ENCODE results near the gene DOK6.

Gene DOK6

DNA sequence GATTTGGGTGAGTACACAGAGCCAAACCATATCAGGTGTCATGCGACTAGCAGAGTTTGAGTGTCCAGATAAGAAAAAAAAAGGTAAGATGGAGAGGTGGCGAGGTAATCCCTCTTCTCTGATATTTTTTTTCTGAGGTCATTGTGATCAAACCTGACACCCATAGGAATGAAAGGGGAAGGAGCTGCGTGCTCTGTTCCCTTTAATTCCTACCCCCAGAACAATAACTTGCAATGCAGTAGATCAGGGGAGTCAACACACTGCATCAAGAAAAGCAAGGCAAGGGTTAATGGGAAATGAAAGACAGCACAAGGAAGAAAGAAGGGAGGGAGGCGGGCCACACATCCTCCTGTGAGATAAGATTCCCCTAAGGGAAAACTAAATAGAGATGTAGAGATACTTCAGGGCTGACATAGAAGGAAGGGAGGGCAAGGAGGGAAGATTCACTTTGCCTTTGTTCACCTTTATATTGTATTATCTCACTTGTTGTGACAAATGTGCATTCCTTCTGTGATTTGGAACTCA lies 414.2 kb downstream of the DOK6 start:
- Histone ChIP-seq H3K4ac (ENCODE audit: low read depth, low read length) (no peak overlapping the region), H3K4me3 (ENCODE audit: low read depth, low read length) (no peak overlapping the region), H3K18ac (ENCODE audit: low read length) (no peak overlapping the region), H3K9me3 (ENCODE audit: insufficient read depth, low read depth, low read length) (no peaks in the 10 kb centered on the region), H2AK5ac (ENCODE audit: low read length) (no peak overlapping the region), H3K4me2 (ENCODE audit: low read length) (no peak overlapping the region), H3K36me3 (ENCODE audit: control insufficient read depth in 1 of 2, insufficient read depth in 2 of 2, low read length in 2 of 2) (no peaks in the 10 kb centered on the region), H3K4me1 (ENCODE audit: control insufficient read depth in 1 of 2, insufficient read depth in 2 of 2, low read length in 2 of 2) (peaks cover 0 to 8% of the 10 kb centered on the region in 2 experiments), H3K27me3 (ENCODE audit: insufficient read depth, low read length) (no peaks in the 10 kb centered on the region), H2AFZ (ENCODE audit: insufficient read depth, low read length, poor library complexity) (no peak overlapping the region), H3K23ac (ENCODE audit: low read length) (no peak overlapping the region), H3K79me1 (ENCODE audit: low read length) (no peaks in the 10 kb centered on the region), H2BK120ac (ENCODE audit: insufficient read depth, low read length, poor library complexity) (no peak overlapping the region), H4K8ac (ENCODE audit: low read depth, low read length) (no peak overlapping the region), H2BK12ac (ENCODE audit: low read length) (no peak overlapping the region), H3K14ac (ENCODE audit: low read length) (no peak overlapping the region), H4K91ac (ENCODE audit: low read depth, low read length) (no peak overlapping the region), H3K79me2 (ENCODE audit: control insufficient read depth, insufficient read depth, low read length, poor library complexity) (no peaks in the 10 kb centered on the region), H2BK5ac (ENCODE audit: low read depth, low read length, poor library complexity) (no peak overlapping the region), H3K9ac (ENCODE audit: low read length) (no peak overlapping the region), H3K27ac (ENCODE audit: low read depth, low read length) (no peak overlapping the region), H4K12ac (ENCODE audit: low read depth, low read length) (no peak overlapping the region)
- no peak for DNase-seq
- no CpG with 5 or more reads among the region's 4 CpGs for WGBS (ENCODE audit: extremely low coverage, insufficient coverage, insufficient read length)

DNA sequence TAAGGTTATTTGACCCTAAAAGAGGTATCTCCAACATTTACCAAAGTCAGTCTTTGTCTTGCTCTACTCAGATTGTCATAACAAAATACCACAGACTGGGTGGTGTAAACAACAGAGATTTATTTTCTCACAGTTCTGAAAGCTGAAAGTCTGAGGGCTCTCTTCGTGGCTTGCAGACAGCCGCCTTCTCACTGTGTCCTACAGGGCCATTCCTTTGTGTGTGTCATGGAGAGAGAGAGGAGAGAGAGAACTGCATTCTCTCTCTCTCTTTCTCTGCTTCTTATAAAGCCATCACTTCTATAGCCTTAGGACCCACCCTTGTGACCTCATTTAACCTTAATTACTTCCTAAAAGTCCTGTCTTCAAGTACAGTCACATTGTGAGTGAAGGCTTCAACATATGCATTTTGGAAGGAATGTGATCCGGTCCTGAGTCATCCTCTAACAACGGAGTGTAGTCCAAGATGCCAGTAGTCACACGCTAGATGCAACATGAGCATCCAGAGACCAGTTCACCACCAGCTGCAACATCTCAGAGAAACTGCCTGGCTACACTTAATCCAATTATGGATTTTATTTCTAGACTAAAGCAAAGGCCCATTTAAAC lies 416.8 kb downstream of the DOK6 start:
- Histone ChIP-seq H3K79me1 (ENCODE audit: low read length) (no peaks in the 10 kb centered on the region), H3K23ac (ENCODE audit: low read length) (no peak overlapping the region), H3K14ac (ENCODE audit: low read length) (no peak overlapping the region), H3K27ac (ENCODE audit: low read depth, low read length) (no peak overlapping the region), H4K8ac (ENCODE audit: low read depth, low read length) (no peak overlapping the region), H2BK120ac (ENCODE audit: insufficient read depth, low read length, poor library complexity) (no peak overlapping the region), H3K4ac (ENCODE audit: low read depth, low read length) (no peak overlapping the region), H3K27me3 (ENCODE audit: insufficient read depth, low read length) (no peaks in the 10 kb centered on the region), H3K79me2 (ENCODE audit: control insufficient read depth, insufficient read depth, low read length, poor library complexity) (no peaks in the 10 kb centered on the region), H3K18ac (ENCODE audit: low read length) (no peak overlapping the region), H2AK5ac (ENCODE audit: low read length) (no peak overlapping the region), H3K4me1 (ENCODE audit: control insufficient read depth in 1 of 2, insufficient read depth in 2 of 2, low read length in 2 of 2) (peaks cover 0 to 8% of the 10 kb centered on the region in 2 experiments), H2BK5ac (ENCODE audit: low read depth, low read length, poor library complexity) (no peak overlapping the region), H3K4me2 (ENCODE audit: low read length) (no peak overlapping the region), H2AFZ (ENCODE audit: insufficient read depth, low read length, poor library complexity) (no peak overlapping the region), H4K12ac (ENCODE audit: low read depth, low read length) (no peak overlapping the region), H3K9ac (ENCODE audit: low read length) (no peak overlapping the region), H2BK12ac (ENCODE audit: low read length) (no peak overlapping the region), H3K9me3 (ENCODE audit: insufficient read depth, low read depth, low read length) (no peaks in the 10 kb centered on the region), H3K4me3 (ENCODE audit: low read depth, low read length) (no peak overlapping the region), H3K36me3 (ENCODE audit: control insufficient read depth in 1 of 2, insufficient read depth in 2 of 2, low read length in 2 of 2) (no peaks in the 10 kb centered on the region), H4K91ac (ENCODE audit: low read depth, low read length) (no peak overlapping the region)
- DNase-seq = no peak
- WGBS (ENCODE audit: extremely low coverage, insufficient coverage, insufficient read length) = no CpG with 5 or more reads among the region's 5 CpGs

GRCh38 chr18:69819460-69819859 lies 418.8 kb downstream of the DOK6 start:
- Histone ChIP-seq H2AFZ (ENCODE audit: insufficient read depth, low read length, poor library complexity) (no peak overlapping the region), H4K8ac (ENCODE audit: low read depth, low read length) (no peak overlapping the region), H3K9ac (ENCODE audit: low read length) (no peak overlapping the region), H4K12ac (ENCODE audit: low read depth, low read length) (no peak overlapping the region), H3K23ac (ENCODE audit: low read length) (no peak overlapping the region), H3K79me2 (ENCODE audit: control insufficient read depth, insufficient read depth, low read length, poor library complexity) (no peaks in the 10 kb centered on the region), H4K91ac (ENCODE audit: low read depth, low read length) (no peak overlapping the region), H3K36me3 (ENCODE audit: control insufficient read depth in 1 of 2, insufficient read depth in 2 of 2, low read length in 2 of 2) (no peaks in the 10 kb centered on the region), H3K4me1 (ENCODE audit: control insufficient read depth in 1 of 2, insufficient read depth in 2 of 2, low read length in 2 of 2) (peaks cover 0 to 8% of the 10 kb centered on the region in 2 experiments), H3K4ac (ENCODE audit: low read depth, low read length) (no peak overlapping the region), H2BK12ac (ENCODE audit: low read length) (no peak overlapping the region), H3K9me3 (ENCODE audit: insufficient read depth, low read depth, low read length) (no peaks in the 10 kb centered on the region), H3K27ac (ENCODE audit: low read depth, low read length) (no peak overlapping the region), H3K14ac (ENCODE audit: low read length) (no peak overlapping the region), H3K4me2 (ENCODE audit: low read length) (no peak overlapping the region), H3K79me1 (ENCODE audit: low read length) (no peaks in the 10 kb centered on the region), H2BK5ac (ENCODE audit: low read depth, low read length, poor library complexity) (no peak overlapping the region), H3K27me3 (ENCODE audit: insufficient read depth, low read length) (no peaks in the 10 kb centered on the region), H2AK5ac (ENCODE audit: low read length) (no peak overlapping the region), H2BK120ac (ENCODE audit: insufficient read depth, low read length, poor library complexity) (no peak overlapping the region), H3K18ac (ENCODE audit: low read length) (no peak overlapping the region), H3K4me3 (ENCODE audit: low read depth, low read length) (no peak overlapping the region)
- WGBS (ENCODE audit: extremely low coverage, insufficient coverage, insufficient read length) = no CpG with 5 or more reads among the region's 2 CpGs
- no peak for DNase-seq

GRCh38 chr18:69820538-69820937 lies 419.9 kb downstream of the DOK6 start:
- H4K91ac ChIP-seq (ENCODE audit: low read depth, low read length) = no peak overlapping the region
- H2BK5ac ChIP-seq (ENCODE audit: low read depth, low read length, poor library complexity) = no peak overlapping the region
- H2AK5ac ChIP-seq (ENCODE audit: low read length) = no peak overlapping the region
- H4K8ac ChIP-seq (ENCODE audit: low read depth, low read length) = no peak overlapping the region
- H3K9ac ChIP-seq (ENCODE audit: low read length) = no peak overlapping the region
- H3K4ac ChIP-seq (ENCODE audit: low read depth, low read length) = no peak overlapping the region
- H3K36me3 ChIP-seq (ENCODE audit: control insufficient read depth in 1 of 2, insufficient read depth in 2 of 2, low read length in 2 of 2) = no peaks in the 10 kb centered on the region
- no peak overlapping the region for H4K12ac ChIP-seq (ENCODE audit: low read depth, low read length)
- H3K4me3 ChIP-seq (ENCODE audit: low read depth, low read length) = no peak overlapping the region
- no peak overlapping the region for H2BK12ac ChIP-seq (ENCODE audit: low read length)
- H3K14ac ChIP-seq (ENCODE audit: low read length) = no peak overlapping the region
- no peak overlapping the region for H3K4me2 ChIP-seq (ENCODE audit: low read length)
- no peak overlapping the region for H3K23ac ChIP-seq (ENCODE audit: low read length)
- no peak overlapping the region for H2BK120ac ChIP-seq (ENCODE audit: insufficient read depth, low read length, poor library complexity)
- H3K27ac ChIP-seq (ENCODE audit: low read depth, low read length) = no peak overlapping the region
- H3K9me3 ChIP-seq (ENCODE audit: insufficient read depth, low read depth, low read length) = no peaks in the 10 kb centered on the region
- no peaks in the 10 kb centered on the region for H3K79me1 ChIP-seq (ENCODE audit: low read length)
- no peaks in the 10 kb centered on the region for H3K79me2 ChIP-seq (ENCODE audit: control insufficient read depth, insufficient read depth, low read length, poor library complexity)
- no peak overlapping the region for H2AFZ ChIP-seq (ENCODE audit: insufficient read depth, low read length, poor library complexity)
- H3K27me3 ChIP-seq (ENCODE audit: insufficient read depth, low read length) = no peaks in the 10 kb centered on the region
- no CpG with 5 or more reads among the region's 4 CpGs for WGBS (ENCODE audit: extremely low coverage, insufficient coverage, insufficient read length)
- H3K4me1 ChIP-seq (ENCODE audit: control insufficient read depth in 1 of 2, insufficient read depth in 2 of 2, low read length in 2 of 2) = no peaks in the 10 kb centered on the region
- no peak for DNase-seq
- no peak overlapping the region for H3K18ac ChIP-seq (ENCODE audit: low read length)
